ENCODE measurements around the gene MRE11.
A peak's percentile ranks its signal among the peaks of the same experiment; 100 is the strongest.

MRE11 gene

DNA sequence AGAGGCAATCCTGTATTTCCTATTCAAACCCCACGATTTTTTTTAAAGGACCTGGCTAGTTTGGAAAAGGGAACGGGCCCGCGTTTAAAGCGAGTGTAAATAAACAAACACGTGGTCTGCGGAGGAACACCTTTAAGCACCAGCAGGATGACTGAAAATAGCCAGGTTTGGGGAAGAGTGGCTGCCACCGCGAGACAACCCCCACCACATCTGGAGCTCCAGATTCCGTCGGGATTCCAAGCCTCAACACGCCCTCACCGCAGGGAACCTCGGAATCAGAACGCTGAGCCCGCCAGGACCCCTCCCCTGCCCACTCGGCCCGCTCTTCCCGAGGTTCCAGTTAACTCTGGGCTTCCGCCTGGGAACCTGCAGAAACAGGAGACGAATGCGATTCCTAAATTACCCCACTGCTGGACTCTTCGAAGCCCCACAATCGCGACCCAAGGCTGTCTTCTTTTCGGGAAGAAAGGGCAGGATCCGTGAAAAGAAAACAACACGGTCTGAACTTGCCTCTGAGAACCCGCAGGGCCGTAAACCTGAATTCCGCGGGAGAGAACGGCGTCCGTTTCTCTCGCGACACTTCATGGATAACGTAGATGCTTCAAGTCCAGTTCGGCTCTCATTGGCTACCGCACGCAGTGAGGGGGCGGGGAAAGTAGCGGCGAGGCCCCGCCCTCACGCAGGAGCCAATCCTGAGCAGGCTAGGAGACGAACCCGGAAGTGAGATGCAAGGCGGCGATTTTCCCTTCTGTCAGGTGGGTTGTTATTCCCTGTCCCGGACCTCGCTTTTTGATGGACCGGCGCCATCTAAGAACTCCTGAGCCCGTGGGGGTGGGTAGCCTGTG, at the start of gene MRE11, which contains the start of gene ANKRD49:
Gene MRE11, minus strand, starts transcription at position 564 of the 845 bp plus-strand sequence. CDS start 1,043 bp downstream, outside the sequence.
Gene ANKRD49, plus strand, starts transcription at position 704 of the 845 bp plus-strand sequence. CDS start 2,710 bp downstream, outside the sequence.
- peak; percentile 90 for DNase-seq (ENCODE audit: low read depth, low spot score)

- no peak for DNase-seq (ENCODE audit: low read depth, low spot score)
These were observed 45.8 kb upstream of the MRE11 start for GRCh38 chr11:94539420-94539819.

DNA sequence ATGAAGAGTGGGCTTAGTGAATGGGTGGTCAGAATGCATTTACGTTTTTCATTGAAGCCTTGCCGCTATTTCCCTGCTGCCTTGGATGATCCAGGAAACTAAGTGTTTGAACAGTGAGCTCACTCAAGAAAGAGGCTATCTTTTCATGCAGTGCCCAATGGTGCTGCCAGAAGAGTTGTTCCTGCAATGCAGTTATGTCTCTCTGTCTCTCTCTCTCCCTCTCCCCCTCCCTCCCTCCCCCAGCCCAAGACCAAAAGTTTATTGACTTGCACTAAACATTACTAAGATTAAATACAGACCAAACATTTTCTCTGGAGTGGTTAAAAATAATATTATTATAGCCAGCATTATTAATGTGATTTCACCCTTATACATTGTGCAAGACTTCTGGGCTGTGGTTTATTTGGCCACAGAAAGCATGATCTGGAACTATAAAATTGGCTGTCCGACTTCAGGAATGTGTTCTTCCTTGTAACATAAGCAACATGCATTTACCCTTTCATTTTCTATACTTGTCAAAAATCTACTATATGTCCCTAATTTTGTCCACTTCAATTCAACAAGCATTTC, 43.5 kb upstream of the MRE11 start:
- no peak for DNase-seq (ENCODE audit: low read depth, low spot score)

- no peak for DNase-seq (ENCODE audit: low read depth, low spot score)
These were observed 42.7 kb upstream of the MRE11 start for GRCh38 chr11:94536386-94536785.

DNA sequence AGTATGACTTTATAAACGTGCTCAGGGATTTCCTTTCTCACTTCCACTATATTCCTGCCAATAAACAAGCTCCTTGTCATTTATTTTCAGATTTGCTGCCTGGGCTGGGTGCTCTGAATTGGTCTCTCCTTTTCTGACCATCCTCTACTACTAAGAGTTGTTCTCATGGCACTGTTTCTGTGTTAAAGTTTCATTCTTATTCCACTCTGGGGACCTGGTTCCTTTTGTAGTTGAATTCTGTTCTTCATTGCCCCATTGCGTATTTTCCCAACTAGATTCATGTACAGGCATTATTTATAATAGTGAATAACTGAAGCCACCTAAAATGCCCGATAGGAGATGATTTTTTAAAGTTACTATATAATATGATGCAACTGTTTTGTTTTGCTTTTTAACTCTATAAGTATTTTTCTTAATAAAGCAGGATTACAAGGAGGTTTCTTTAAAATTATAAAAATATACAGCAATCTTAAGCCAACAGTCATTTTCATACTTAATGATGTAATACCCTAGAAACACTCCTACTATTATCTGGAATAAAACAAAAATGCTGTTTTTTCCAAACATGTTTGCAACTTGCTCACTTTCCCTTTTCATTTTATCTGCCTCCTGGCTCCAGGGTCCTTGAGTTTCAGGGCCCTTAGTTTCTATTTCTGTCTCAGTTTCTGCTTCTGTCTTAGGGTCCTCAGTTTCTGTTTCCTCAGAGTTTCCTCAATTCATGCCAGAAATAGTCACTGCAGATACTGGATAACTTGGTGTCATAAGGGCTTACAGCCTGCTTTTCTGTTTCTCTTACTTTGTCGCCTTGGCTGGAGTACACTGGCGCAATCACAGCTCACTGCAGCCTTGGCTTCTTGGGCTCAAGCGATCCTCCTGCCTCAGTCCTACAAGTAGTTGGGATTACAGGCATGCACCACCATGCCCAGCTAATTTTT, 40.3 kb upstream of the MRE11 start:
- no peak for DNase-seq (ENCODE audit: low read depth, low spot score)

- no peak for DNase-seq (ENCODE audit: low read depth, low spot score)
These were observed 39.6 kb upstream of the MRE11 start for GRCh38 chr11:94533206-94533605.

GRCh38 chr11:94532211-94532610, 38.6 kb upstream of the MRE11 start:
- no peak for DNase-seq (ENCODE audit: low read depth, low spot score)

- DNase-seq (ENCODE audit: low read depth, low spot score) = no peak
These were observed 34.9 kb upstream of the MRE11 start for GRCh38 chr11:94528551-94528950.

GRCh38 chr11:94526645-94527438, 33.2 kb upstream of the MRE11 start:
- DNase-seq (ENCODE audit: low read depth, low spot score) = no peak

DNA sequence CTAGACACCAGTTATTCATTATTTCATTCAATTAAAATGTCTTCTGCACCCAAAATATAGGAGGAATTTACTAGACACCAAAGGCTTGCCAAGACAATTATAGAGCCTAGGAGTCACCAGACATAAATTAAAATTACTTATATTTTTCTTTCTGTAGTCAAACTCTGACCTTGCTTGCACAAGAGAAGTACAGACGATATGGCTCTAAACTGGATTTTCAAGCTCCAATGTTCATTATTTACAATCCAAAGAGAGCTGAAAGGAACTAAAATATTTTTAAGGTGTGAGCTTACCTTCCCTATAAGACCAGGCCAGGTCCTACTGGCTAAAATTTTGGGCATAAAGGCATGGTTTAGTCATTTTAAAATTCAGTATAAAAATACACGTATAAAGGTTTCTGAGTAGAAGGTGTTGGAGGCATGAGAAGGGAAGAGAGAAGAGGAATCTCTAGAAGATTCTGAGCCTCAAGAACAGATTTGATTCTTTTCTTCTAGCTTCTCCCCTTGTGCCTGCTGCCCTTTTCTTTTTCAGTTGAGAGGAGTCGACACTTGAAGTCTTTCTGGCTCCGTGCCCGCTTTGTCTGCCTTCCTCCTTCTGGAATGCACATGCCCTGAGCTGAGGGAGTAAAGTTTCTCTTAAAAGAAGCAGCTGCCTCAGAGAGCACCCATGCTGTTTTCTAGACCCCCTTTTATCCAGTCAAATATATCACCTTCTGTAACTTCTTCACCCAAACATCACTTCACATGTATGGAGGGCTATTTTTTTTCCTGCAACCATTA, 32.1 kb upstream of the MRE11 start:
- no peak for DNase-seq (ENCODE audit: low read depth, low spot score)

- no peak for DNase-seq (ENCODE audit: low read depth, low spot score)
These were observed 30.7 kb upstream of the MRE11 start for GRCh38 chr11:94524341-94524740.

GRCh38 chr11:94521684-94522083, 28.0 kb upstream of the MRE11 start:
- DNase-seq (ENCODE audit: low read depth, low spot score) = no peak

GRCh38 chr11:94519478-94520084, 25.9 kb upstream of the MRE11 start:
- DNase-seq (ENCODE audit: low read depth, low spot score) = no peak

GRCh38 chr11:94518300-94518699, 24.7 kb upstream of the MRE11 start:
- DNase-seq (ENCODE audit: low read depth, low spot score) = no peak

DNA sequence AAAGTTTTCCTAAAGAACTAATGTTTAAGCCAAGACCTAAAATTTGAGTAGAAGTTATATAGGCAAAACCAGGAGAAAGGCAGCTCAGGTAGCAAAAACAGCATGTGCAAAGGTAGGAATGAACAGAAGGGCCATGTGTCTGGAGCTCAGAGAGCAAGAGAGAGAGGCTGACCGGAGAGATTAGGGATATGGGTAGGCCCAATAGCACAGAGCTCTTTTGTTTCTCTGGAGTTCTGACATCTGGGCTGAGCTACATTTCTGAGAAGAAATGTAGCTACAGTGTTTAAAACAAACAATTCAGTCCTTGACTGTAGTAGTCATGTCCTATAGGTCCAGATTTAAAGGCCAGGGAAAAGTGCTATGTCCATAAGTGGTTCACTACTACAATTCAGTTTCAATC, 23.1 kb upstream of the MRE11 start:
- DNase-seq (ENCODE audit: low read depth, low spot score) = no peak

- DNase-seq (ENCODE audit: low read depth, low spot score) = no peak
These were observed 21.8 kb upstream of the MRE11 start for GRCh38 chr11:94515398-94515797.

DNA sequence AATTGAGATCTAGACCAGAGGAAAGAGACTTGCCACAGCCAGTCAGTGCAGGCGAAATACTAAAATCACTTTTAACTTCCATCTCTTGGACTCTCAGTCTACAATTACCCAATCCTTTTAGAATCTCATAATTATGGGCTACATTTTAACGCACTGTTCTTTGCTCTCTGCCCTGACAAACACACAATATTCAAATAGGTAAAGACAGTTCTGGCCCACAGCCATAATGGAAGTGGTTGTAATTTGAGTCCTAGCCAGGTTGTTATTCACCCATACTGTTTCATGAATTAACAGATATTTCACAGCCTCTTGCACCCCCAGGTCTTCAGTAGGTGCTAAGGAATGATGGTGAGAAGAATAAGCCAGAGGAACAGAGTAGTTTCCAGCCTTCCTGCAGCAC, 19.4 kb upstream of the MRE11 start:
- DNase-seq (ENCODE audit: low read depth, low spot score) = no peak

GRCh38 chr11:94511932-94512781, 18.5 kb upstream of the MRE11 start, which contains the start of gene C11orf97:
C11orf97 (plus strand) TSS chr11:94512461; CDS start chr11:94512529, 68 bp downstream.
- DNase-seq (ENCODE audit: low read depth, low spot score) = peak; percentile 2

GRCh38 chr11:94507485-94507884, 13.8 kb upstream of the MRE11 start:
- DNase-seq (ENCODE audit: low read depth, low spot score) = no peak

All from activated naive CD8-positive, alpha-beta T cell treated with anti-CD3 and anti-CD28 coated beads, Interleukin-2, amount 50 U/mL, for 16 hours (primary cell).